Activated T-cell treated with anti-CD3 and anti-CD28 coated beads, Interleukin-2, amount 50 U/mL, for 24 hours (primary cell): ENCODE results near the gene STON1.

ENCODE experiments used
- DNase-seq: peaks from one replicate; pipeline ENCODE4 v3.0.0-alpha.2; 2020
- H3K27ac Mint-ChIP-seq: 2 replicates; pipeline ENCODE4 v1.8.0; 2020; ENCODE audit warnings: mild to moderate bottlenecking, mixed read lengths
- H3K27me3 Mint-ChIP-seq: 2 replicates; pipeline ENCODE4 v1.8.0; 2020; ENCODE audit warnings: mixed read lengths
- H3K36me3 Mint-ChIP-seq: 2 replicates; pipeline ENCODE4 v1.8.0; 2020; ENCODE audit warnings: low read depth, mixed read lengths
- H3K4me1 Mint-ChIP-seq: 2 replicates; pipeline ENCODE4 v1.8.0; 2020; ENCODE audit warnings: low read depth, mixed read lengths
- H3K4me3 Mint-ChIP-seq: 2 replicates; pipeline ENCODE4 v1.8.0; 2020; ENCODE audit warnings: mild to moderate bottlenecking, moderate library complexity, mixed read lengths
- H3K9me3 Mint-ChIP-seq: 2 replicates; pipeline ENCODE4 v1.8.0; 2020; ENCODE audit warnings: mixed read lengths

STON1 gene

GRCh38 chr2:48530033-48530811, at the start of gene STON1:
Gene STON1, plus strand, starts transcription at chr2:48530154. Its CDS starts 50,480 bp downstream, at chr2:48580634.
- peak; percentile 48 for DNase-seq
- H3K27me3 Mint-ChIP-seq = peaks cover 3% of the 10 kb centered on the region
- peak within 1 kb of the TSS; percentile 69 for H3K27ac Mint-ChIP-seq
- H3K36me3 Mint-ChIP-seq = peaks cover 4% of the 10 kb centered on the region
- H3K9me3 Mint-ChIP-seq = no peaks in the 10 kb centered on the region
- peaks cover 17% of the 10 kb centered on the region for H3K4me1 Mint-ChIP-seq
- peak within 1 kb of the TSS; percentile 77 for H3K4me3 Mint-ChIP-seq

GRCh38 chr2:48480526-48480925, 49.4 kb upstream of the STON1 start:
- no peak overlapping the region for H3K27ac Mint-ChIP-seq
- no peaks in the 10 kb centered on the region for H3K4me1 Mint-ChIP-seq
- H3K4me3 Mint-ChIP-seq = no peak overlapping the region
- no peaks in the 10 kb centered on the region for H3K27me3 Mint-ChIP-seq
- DNase-seq = no peak
- peaks cover 84% of the 10 kb centered on the region for H3K36me3 Mint-ChIP-seq
- no peaks in the 10 kb centered on the region for H3K9me3 Mint-ChIP-seq

- H3K36me3 Mint-ChIP-seq = peaks cover 84% of the 10 kb centered on the region
- H3K4me1 Mint-ChIP-seq = no peaks in the 10 kb centered on the region
- no peak overlapping the region for H3K27ac Mint-ChIP-seq
- no peaks in the 10 kb centered on the region for H3K9me3 Mint-ChIP-seq
- no peak for DNase-seq
- H3K27me3 Mint-ChIP-seq = no peaks in the 10 kb centered on the region
- H3K4me3 Mint-ChIP-seq = no peak overlapping the region
Measured at GRCh38 chr2:48482313-48482712, 47.6 kb upstream of the STON1 start.

GRCh38 chr2:48482769-48483168, 47.2 kb upstream of the STON1 start:
- Mint-ChIP-seq H3K27ac (no peak overlapping the region), H3K4me3 (no peak overlapping the region), H3K9me3 (no peaks in the 10 kb centered on the region), H3K27me3 (no peaks in the 10 kb centered on the region), H3K4me1 (no peaks in the 10 kb centered on the region), H3K36me3 (peaks cover 84% of the 10 kb centered on the region)
- no peak for DNase-seq

GRCh38 chr2:48483506-48483905, 46.4 kb upstream of the STON1 start:
- H3K4me1 Mint-ChIP-seq = no peaks in the 10 kb centered on the region
- DNase-seq = no peak
- H3K27ac Mint-ChIP-seq = no peak overlapping the region
- no peak overlapping the region for H3K4me3 Mint-ChIP-seq
- H3K27me3 Mint-ChIP-seq = no peaks in the 10 kb centered on the region
- no peaks in the 10 kb centered on the region for H3K9me3 Mint-ChIP-seq
- H3K36me3 Mint-ChIP-seq = peaks cover 84% of the 10 kb centered on the region

- no peak for DNase-seq
- Mint-ChIP-seq H3K36me3 (peaks cover 83% of the 10 kb centered on the region), H3K4me3 (no peak overlapping the region), H3K4me1 (no peaks in the 10 kb centered on the region), H3K27ac (no peak overlapping the region), H3K9me3 (no peaks in the 10 kb centered on the region), H3K27me3 (no peaks in the 10 kb centered on the region)
Measured at GRCh38 chr2:48483916-48484315, 46.0 kb upstream of the STON1 start.

GRCh38 chr2:48488545-48488944, 41.4 kb upstream of the STON1 start:
- no peaks in the 10 kb centered on the region for H3K27me3 Mint-ChIP-seq
- no peak overlapping the region for H3K4me3 Mint-ChIP-seq
- no peak for DNase-seq
- H3K36me3 Mint-ChIP-seq = peaks cover 67% of the 10 kb centered on the region
- no peaks in the 10 kb centered on the region for H3K9me3 Mint-ChIP-seq
- H3K27ac Mint-ChIP-seq = no peak overlapping the region
- H3K4me1 Mint-ChIP-seq = no peaks in the 10 kb centered on the region

GRCh38 chr2:48496849-48497248, 33.1 kb upstream of the STON1 start:
- H3K4me3 Mint-ChIP-seq = no peak overlapping the region
- no peaks in the 10 kb centered on the region for H3K9me3 Mint-ChIP-seq
- peaks cover 80% of the 10 kb centered on the region for H3K36me3 Mint-ChIP-seq
- H3K27me3 Mint-ChIP-seq = no peaks in the 10 kb centered on the region
- DNase-seq = no peak
- no peak overlapping the region for H3K27ac Mint-ChIP-seq
- H3K4me1 Mint-ChIP-seq = no peaks in the 10 kb centered on the region

- no peak overlapping the region for H3K27ac Mint-ChIP-seq
- no peak for DNase-seq
Measured at GRCh38 chr2:48504647-48505327, 25.2 kb upstream of the STON1 start.

GRCh38 chr2:48507111-48507510, 22.8 kb upstream of the STON1 start:
- H3K36me3 Mint-ChIP-seq = peaks cover 82% of the 10 kb centered on the region
- H3K27ac Mint-ChIP-seq = no peak overlapping the region
- H3K27me3 Mint-ChIP-seq = no peaks in the 10 kb centered on the region
- H3K9me3 Mint-ChIP-seq = no peaks in the 10 kb centered on the region
- no peak for DNase-seq
- no peak overlapping the region for H3K4me3 Mint-ChIP-seq
- H3K4me1 Mint-ChIP-seq = peaks cover 22% of the 10 kb centered on the region

More at GRCh38 chr2:48504647-48505327, 25.2 kb upstream of the STON1 start:
- Mint-ChIP-seq H3K9me3 (no peaks in the 10 kb centered on the region), H3K4me3 (no peak overlapping the region), H3K4me1 (peaks cover 17% of the 10 kb centered on the region), H3K27me3 (no peaks in the 10 kb centered on the region), H3K36me3 (peaks cover 82% of the 10 kb centered on the region)

GRCh38 chr2:48508461-48509124, 21.4 kb upstream of the STON1 start:
- Mint-ChIP-seq H3K4me3 (no peak overlapping the region), H3K27ac (peak overlapping the region; percentile 71), H3K4me1 (peaks cover 22% of the 10 kb centered on the region), H3K9me3 (no peaks in the 10 kb centered on the region), H3K36me3 (peaks cover 88% of the 10 kb centered on the region), H3K27me3 (no peaks in the 10 kb centered on the region)
- DNase-seq = no peak

GRCh38 chr2:48510329-48510728, 19.6 kb upstream of the STON1 start:
- H3K9me3 Mint-ChIP-seq = no peaks in the 10 kb centered on the region
- H3K27me3 Mint-ChIP-seq = no peaks in the 10 kb centered on the region
- DNase-seq = no peak
- H3K4me1 Mint-ChIP-seq = peaks cover 22% of the 10 kb centered on the region
- H3K36me3 Mint-ChIP-seq = peaks cover 88% of the 10 kb centered on the region
- H3K4me3 Mint-ChIP-seq = no peak overlapping the region
- no peak overlapping the region for H3K27ac Mint-ChIP-seq

GRCh38 chr2:48511849-48512470, 18.0 kb upstream of the STON1 start:
- H3K27me3 Mint-ChIP-seq = no peaks in the 10 kb centered on the region
- H3K9me3 Mint-ChIP-seq = no peaks in the 10 kb centered on the region
- H3K4me1 Mint-ChIP-seq = peaks cover 22% of the 10 kb centered on the region
- H3K36me3 Mint-ChIP-seq = peaks cover 89% of the 10 kb centered on the region
- no peak overlapping the region for H3K27ac Mint-ChIP-seq
- no peak overlapping the region for H3K4me3 Mint-ChIP-seq
- DNase-seq = no peak

- Mint-ChIP-seq H3K36me3 (peaks cover 89% of the 10 kb centered on the region), H3K4me3 (no peak overlapping the region), H3K4me1 (peaks cover 19% of the 10 kb centered on the region), H3K9me3 (no peaks in the 10 kb centered on the region), H3K27ac (no peak overlapping the region), H3K27me3 (no peaks in the 10 kb centered on the region)
- no peak for DNase-seq
Measured at GRCh38 chr2:48512571-48512970, 17.4 kb upstream of the STON1 start.
